Endothelial cell of umbilical vein (primary cell): ENCODE results near the gene MOCS1.

ENCODE experiments used
- GATA2 ChIP-seq: IDR thresholded peaks from 2 replicates; pipeline ENCODE4 v1.7.0; 2011; ENCODE audit warnings: low read depth, mild to moderate bottlenecking, moderate library complexity, mixed read lengths, low read length; ENCODE audit not compliant: insufficient read length, insufficient read depth
- POLR2AphosphoS5 ChIP-seq: IDR thresholded peaks from 2 replicates; pipeline ENCODE4 v1.6.1; 2012; ENCODE audit warnings: low read depth, mild to moderate bottlenecking, control low read depth, low read length, moderate library complexity; ENCODE audit not compliant: insufficient read depth

GRCh38 chr6:39855356-39855995 lies 78.8 kb downstream of the MOCS1 start:
- TF ChIP-seq POLR2AphosphoS5 (no peak), GATA2 (no peak)
